GM12878 (cell line): Measurements from ENCODE around the gene PCDH1. TPM values are rescaled to one million over a fixed set of nuclear protein-coding genes. Genes with fewer than 3 reads are reported as not detected.

Experiments
- ATAC-seq: fragments of 200-7000 bp; cut with Tn5 transposase; 3 replicates; pipeline ENCODE4 v1.9.1; 2020; ENCODE audit warnings: mild to moderate bottlenecking, moderate library complexity
- BruUV-seq: library from RNA; stranded (reverse); fragments of 400-500 nt; replicated peaks from 2 replicates; lab custom pipeline; 2021; lab: Mats Ljungman, UMichigan
- CTCF ChIA-PET: fragments of 300-600 bp; sonication (Branson Sonifier 250); formaldehyde crosslinking; extraction: SDS; loops from one replicate; lab custom pipeline; 2021; ENCODE audit warnings: inconsistent platforms; lab: Yijun Ruan, JAX
- POLR2A ChIA-PET: fragments of 350-600 bp; formaldehyde crosslinking; extraction: SDS; loops from one replicate; lab custom pipeline; 2021; ENCODE audit warnings: inconsistent platforms; lab: Charles Lee
- RAD21 ChIA-PET: fragments of 300-600 bp; sonication (Branson Sonifier 250); formaldehyde crosslinking; loops from one replicate; lab custom pipeline; 2023; ENCODE audit warnings: antibody characterized with exemption; ENCODE audit not compliant: unreplicated experiment; lab: Charles Lee
- SMC1A ChIA-PET: fragments of 300-600 bp; sonication (Branson Sonifier 250); formaldehyde crosslinking; loops from one replicate; lab custom pipeline; 2023; ENCODE audit not compliant: unreplicated experiment, uncharacterized antibody; lab: Charles Lee
- DNase-seq: peaks from one replicate; pipeline ENCODE4 v3.0.0-alpha.2; 2011; ENCODE audit warnings: low read depth, low spot score
- FAIRE-seq: peaks from 3 replicates; lab custom pipeline; 2011; peaks lifted over from hg19 to GRCh38; lab: Jason Lieb, UNC
- H2AFZ ChIP-seq: 2 replicates; pipeline ENCODE4 v1.6.0; 2011; ENCODE audit warnings: low read depth, low read length, control low read depth; ENCODE audit not compliant: control insufficient read depth
- H3K27ac ChIP-seq: 2 replicates; pipeline ENCODE4 v1.5.1; 2011; ENCODE audit warnings: control low read depth; ENCODE audit not compliant: control insufficient read depth, insufficient read depth
- H3K27me3 ChIP-seq, 2 experiments: replicated peaks in 1 of 2; 2 replicates each; pipeline versions ENCODE4 v1.6.0 to v1.6.1; 2011; ENCODE audit warnings: low read length in 1 of 2; ENCODE audit not compliant: control insufficient read depth in 2 of 2, insufficient read depth in 2 of 2
- H3K36me3 ChIP-seq, 2 experiments: 2 replicates each; pipeline ENCODE4 v1.5.1; 2011; ENCODE audit warnings: low read length in 1 of 2; ENCODE audit not compliant: control insufficient read depth in 2 of 2, insufficient read depth in 2 of 2
- H3K4me1 ChIP-seq: 2 replicates; pipeline ENCODE4 v1.6.1; 2011; ENCODE audit warnings: mild to moderate bottlenecking, low read length, moderate library complexity, mixed read lengths; ENCODE audit not compliant: control insufficient read depth, insufficient read depth
- H3K4me2 ChIP-seq: 2 replicates; pipeline ENCODE4 v1.6.0; 2011; ENCODE audit warnings: control low read depth; ENCODE audit not compliant: control insufficient read depth, insufficient read depth
- H3K4me3 ChIP-seq: fragments of 200-600 bp; sonication (generic); 2 replicates; pipeline ENCODE4 v1.5.1; 2016
- H3K79me2 ChIP-seq: 2 replicates; pipeline ENCODE4 v1.6.0; 2011; ENCODE audit warnings: low read length; ENCODE audit not compliant: control insufficient read depth, insufficient read depth
- H3K9ac ChIP-seq: 2 replicates; pipeline ENCODE4 v1.8.0; 2011; ENCODE audit warnings: low read length, control low read depth, mixed read lengths; ENCODE audit not compliant: control insufficient read depth, insufficient read depth
- H3K9me3 ChIP-seq: replicated peaks from 3 replicates; pipeline ENCODE4 v1.5.1; 2011; ENCODE audit warnings: mild to moderate bottlenecking, low read length; ENCODE audit not compliant: control insufficient read depth, insufficient read depth
- H4K20me1 ChIP-seq: 2 replicates; pipeline ENCODE4 v1.6.0; 2011; ENCODE audit not compliant: control insufficient read depth, insufficient read depth
- BCLAF1 ChIP-seq: fragments of 450-650 bp; IDR thresholded peaks from 2 replicates; pipeline ENCODE4 v1.6.1; 2017; ENCODE audit warnings: antibody characterized with exemption, mild to moderate bottlenecking, moderate library complexity
- EZH2 ChIP-seq: IDR thresholded peaks from 2 replicates; pipeline ENCODE4 v1.6.1; 2012; ENCODE audit warnings: low read depth, mild to moderate bottlenecking, control low read depth, inconsistent platforms, low read length, borderline replicate concordance; ENCODE audit not compliant: control insufficient read depth
- HDAC2 ChIP-seq: fragments of 200-600 bp; sonication (generic); IDR thresholded peaks from 2 replicates; pipeline ENCODE4 v1.6.1; 2017
- KDM1A ChIP-seq: fragments of 200-600 bp; sonication (generic); IDR thresholded peaks from 2 replicates; pipeline ENCODE4 v1.6.1; 2016; ENCODE audit warnings: borderline replicate concordance
- MEF2B ChIP-seq: fragments of 450-650 bp; IDR thresholded peaks from 2 replicates; pipeline ENCODE4 v1.6.1; 2018; ENCODE audit warnings: mild to moderate bottlenecking, moderate library complexity; ENCODE audit not compliant: partially characterized antibody, poor library complexity, severe bottlenecking
- MLLT1 ChIP-seq: fragments of 450-650 bp; IDR thresholded peaks from 2 replicates; pipeline ENCODE4 v1.6.1; 2016; ENCODE audit warnings: mild to moderate bottlenecking
- MTA3 ChIP-seq: IDR thresholded peaks from 2 replicates; pipeline ENCODE4 v1.6.1; 2012; ENCODE audit warnings: low read length, inconsistent platforms, borderline replicate concordance
- MXI1 ChIP-seq: fragments of 150-350 bp; IDR thresholded peaks from 2 replicates; pipeline ENCODE4 v1.6.1; 2011; ENCODE audit warnings: low read depth, mild to moderate bottlenecking, inconsistent platforms, low read length, improper control_type of control experiment
- PBX3 ChIP-seq: IDR thresholded peaks from 2 replicates; pipeline ENCODE4 v1.6.1; 2011; ENCODE audit warnings: mild to moderate bottlenecking, low read depth, low read length, moderate library complexity; ENCODE audit not compliant: insufficient replicate concordance
- YBX1 ChIP-seq: fragments of 450-650 bp; IDR thresholded peaks from 2 replicates; pipeline ENCODE4 v1.6.1; 2016; ENCODE audit warnings: antibody characterized with exemption
- ZNF592 ChIP-seq: fragments of 450-650 bp; IDR thresholded peaks from 2 replicates; pipeline ENCODE4 v1.6.1; 2017; ENCODE audit warnings: mild to moderate bottlenecking, moderate library complexity
- WGBS: methylation state at CpG from one replicate; pipeline ENCODE4 v1.1.6; 2016; ENCODE audit warnings: low lambda C conversion rate; ENCODE audit not compliant: insufficient replicate concordance, insufficient coverage; ENCODE audit errors: missing lambda C conversion rate; 5-methylcytosine and 5-hydroxymethylcytosine counted together
- in situ Hi-C: fragments of 300-500 bp; cut with MboI; formaldehyde crosslinking; loops from 9 replicates; pipeline ENCODE4 v1.14.3; 2018; ENCODE audit warnings: mixed read lengths
- intact Hi-C: fragments of 100-400 bp; cut with micrococcal nuclease; formaldehyde crosslinking; loops from one replicate; pipeline ENCODE4 v1.14.2; 2022; ENCODE audit not compliant: unreplicated experiment
- polyA plus RNA-seq, 11 experiments: library from polyadenylated mRNA; depleted of rRNA in 4 of 11; unstranded in 6 of 11; stranded (reverse) in 5 of 11; fragments of >200 nt; fragmentation: Nextera tagmentation in 4 of 11; fragmentation: Illumina TruSeq in 1 of 11; extraction: Ambion mirVana in 4 of 11; extraction: Trizol in 1 of 11; gene quantifications; 1 replicate in 1 of 11; 2 replicates in 10 of 11; pipeline versions ENCODE4 v1.2.1 to v1.2.3, GENCODE V29; 2011 to 2016; ENCODE audit warnings: inconsistent platforms in 2 of 11, missing spikeins in 2 of 11, low read depth in 1 of 11
- total RNA-seq, 4 experiments: library from RNA; depleted of rRNA in 3 of 4; stranded (reverse); fragments of >200 nt in 3 of 4; fragmentation: Illumina TruSeq in 1 of 4; extraction: Trizol in 1 of 4; gene quantifications; 2 replicates each; pipeline versions ENCODE4 v1.2.1 to v1.2.3, GENCODE V29; 2013 to 2021

PCDH1 gene
- total and polyA plus RNA-seq, 10 of the 15 experiments (the other 5 are each of a cell fraction or from before 2014, with no cell fraction given) = 0.07 to 0.36 (median 0.16) TPM; not detected in 7

GRCh38 chr5:141812512-141812911 is 65.7 kb downstream of the PCDH1 start:
- Histone ChIP-seq H4K20me1 (no peaks in the 10 kb centered on the region), H3K4me1 (no peaks in the 10 kb centered on the region), H3K9me3 (no peaks in the 10 kb centered on the region), H3K4me3 (no peak overlapping the region), H3K27ac (no peak overlapping the region), H3K79me2 (no peaks in the 10 kb centered on the region), H3K9ac (no peak overlapping the region), H3K27me3 (peaks cover 2 to 3% of the 10 kb centered on the region in 2 experiments; a peak in 2 of 4 replicates), H2AFZ (no peak overlapping the region), H3K4me2 (no peak overlapping the region), H3K36me3 (no peaks in the 10 kb centered on the region)
- ATAC-seq = no peak
- no TSS peak for BruUV-seq
- 0% methylated on average over 2 of the region's 2 CpGs for WGBS
- ChIA-PET SMC1A (interaction anchor here (2.0 kb wide), 1 partner anchor 68 kb away, joined by 5 read pairs; no protein-coding TSS in a partner anchor), CTCF (interaction anchor here (1.5 to 3.9 kb wide), 6 partner anchors 10 to 120 kb away, joined by 4 to 26 read pairs (median 6); no protein-coding TSS in a partner anchor), RAD21 (interaction anchor here (1.1 kb wide), 1 partner anchor 67 kb away, joined by 5 read pairs; no protein-coding TSS in a partner anchor), POLR2A (no interaction called here)
- in situ Hi-C loops (no loop called here), intact Hi-C loops (loop anchor here (5.0 kb wide), 1 partner anchor 65 kb away; the partner anchor contains the start of gene PCDH1)
- FAIRE-seq = no peak
- no peak for TF ChIP-seq EZH2
- TF ChIP-seq MTA3 = no peak
- no peak for TF ChIP-seq YBX1
- TF ChIP-seq MLLT1 = no peak
- TF ChIP-seq BCLAF1 = no peak
- no peak for TF ChIP-seq KDM1A
- TF ChIP-seq MXI1 = no peak
- TF ChIP-seq PBX3 = no peak
- no peak for TF ChIP-seq HDAC2
- no peak for TF ChIP-seq ZNF592
- no peak for TF ChIP-seq MEF2B
- no peak for DNase-seq
